Sigmoid colon (tissue), 7 donors: ENCODE data around the gene ANG. TPM values are rescaled to one million over a fixed set of nuclear protein-coding genes. Genes with fewer than 3 reads are reported as not detected.

Experiments used
- DNase-seq: peaks from one replicate; pipeline ENCODE4 v3.0.0-alpha.2; 2019
- H3K27ac ChIP-seq, 4 donors: fragments of 200-600 bp; sonication (generic); one replicate each; pipeline ENCODE4 v1.5.1; 2016 to 2019; ENCODE audit warnings: mild to moderate bottlenecking in 1 of 4
- H3K27me3 ChIP-seq, 3 donors: fragments of 200-600 bp; sonication (generic); one replicate each; pipeline ENCODE4 v1.5.1; 2019; ENCODE audit warnings: mild to moderate bottlenecking in 1 of 3
- H3K36me3 ChIP-seq, 4 donors: fragments of 200-600 bp; sonication (generic); one replicate each; pipeline ENCODE4 v1.5.1; 2016 to 2019
- H3K4me1 ChIP-seq, 4 donors: fragments of 200-600 bp; sonication (generic); one replicate each; pipeline ENCODE4 v1.5.1; 2017 to 2019
- H3K4me3 ChIP-seq, 4 donors: fragments of 200-600 bp; sonication (generic); one replicate each; pipeline ENCODE4 v1.5.1; 2017 to 2019; ENCODE audit warnings: mild to moderate bottlenecking in 2 of 4, moderate library complexity in 1 of 4
- H3K9me3 ChIP-seq, 4 donors: fragments of 200-600 bp in 3 of 4; sonication (generic) in 3 of 4; one replicate each; pipeline versions ENCODE4 v1.5.1 to v1.6.1; 2013 to 2019
- EP300 ChIP-seq, 4 donors: sonication (generic); formaldehyde crosslinking; IDR thresholded peaks; one replicate each; pipeline ENCODE4 v1.6.1; 2017; ENCODE audit warnings: antibody characterized with exemption in 4 of 4
- POLR2A ChIP-seq, 2 donors: fragments of 450-650 bp; IDR thresholded peaks; one replicate each; pipeline ENCODE4 v1.6.1; 2016; ENCODE audit warnings: antibody characterized with exemption in 2 of 2, mild to moderate bottlenecking in 2 of 2, moderate library complexity in 2 of 2
- POLR2AphosphoS5 ChIP-seq, 4 donors: sonication (generic); formaldehyde crosslinking; IDR thresholded peaks; one replicate each; pipeline ENCODE4 v1.6.1; 2017; ENCODE audit warnings: antibody characterized with exemption in 4 of 4
- WGBS, 2 donors: extraction: QIAGEN DNeasy Blood & Tissue Kit; methylation state at CpG; one replicate each; pipeline ENCODE4 v1.1.7; 2013; 5-methylcytosine and 5-hydroxymethylcytosine counted together
- intact Hi-C: fragments of 100-400 bp; cut with DNase I; formaldehyde crosslinking; loops from one replicate; pipeline ENCODE4 v1.15.1; 2023
- polyA plus RNA-seq, 3 donors: library from polyadenylated mRNA; stranded (reverse); fragments of 200-250 nt; gene quantifications; one replicate each; pipeline ENCODE4 v1.2.3, GENCODE V29; 2013
- total RNA-seq, 4 donors: library from RNA; depleted of rRNA; stranded (reverse); fragments of >200 nt; gene quantifications; one replicate each; pipeline ENCODE4 v1.1.0, GENCODE V29; 2016
- TF ChIP-seq, protein P1 (sequence below), 4 experiments: fragments of 450-650 bp in 3 of 4; fragments of 200-600 bp in 1 of 4; IDR thresholded peaks; one replicate each; pipeline ENCODE4 v1.5.1; 2016 to 2019; ENCODE audit warnings: antibody characterized with exemption in 4 of 4, mild to moderate bottlenecking in 3 of 4, moderate library complexity in 2 of 4
- donor health status: healthy with polysubstance abuse.
- donor health status: Bipolar disorder and iron deficiency.
- donor health status: healthy.

Gene ANG
- total and polyA plus RNA-seq, 7 donors, result 13.3 to 44.4 (median 22.2) TPM

DNA sequence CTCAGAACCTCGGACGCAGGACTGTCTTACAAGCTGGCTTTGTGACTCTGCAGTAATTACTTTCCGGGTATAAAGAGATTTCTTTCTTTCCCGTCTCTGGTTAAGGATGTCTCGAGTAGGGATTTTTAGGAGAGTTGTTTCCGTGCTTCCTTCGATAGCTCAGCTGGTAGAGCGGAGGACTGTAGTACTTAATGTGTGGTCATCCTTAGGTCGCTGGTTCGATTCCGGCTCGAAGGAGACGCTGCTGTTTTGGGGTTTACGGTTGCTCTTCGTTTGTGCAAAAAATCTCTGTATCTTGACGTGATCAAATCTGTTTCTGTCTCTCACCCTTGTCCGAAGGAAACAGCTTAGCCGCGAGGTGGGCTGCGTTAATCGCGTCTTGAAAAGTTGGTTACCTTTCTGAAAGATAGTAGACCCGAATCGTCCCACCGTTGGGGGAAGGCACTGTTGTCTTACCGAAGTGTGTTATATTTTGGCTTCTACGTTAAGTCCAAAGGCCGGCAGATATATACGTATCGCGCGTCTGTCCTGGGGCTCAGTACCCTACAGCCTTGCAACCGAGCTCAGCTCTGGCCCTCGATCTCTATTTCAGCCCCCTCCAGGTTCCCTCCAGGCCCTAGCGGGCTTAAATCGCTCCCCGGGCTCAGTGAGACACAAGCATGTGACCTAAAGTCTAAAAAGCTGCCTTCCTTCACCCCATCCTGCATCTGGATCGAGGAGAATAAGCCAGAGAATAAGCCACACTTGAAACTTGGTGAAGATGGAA, 5.3 kb upstream of the ANG start:
- intact Hi-C loops, result loop anchor here (5.0 to 10.0 kb wide), 4 partner anchors 289 to 791 kb away; partner anchors contain the start of genes PARP2, RAB2B, TOX4 and ZNF219
- Histone ChIP-seq H3K27ac (peak overlapping the region; percentile 99 to 100 (median 99)), H3K4me3 (peak overlapping the region; percentile 77 to 93 (median 80)), H3K9me3 (no peaks in the 10 kb centered on the region), H3K27me3 (no peaks in the 10 kb centered on the region), H3K4me1 (peaks cover 4 to 41% (median 33%) of the 10 kb centered on the region in 4 donors), H3K36me3 (no peaks in the 10 kb centered on the region)
- TF ChIP-seq POLR2AphosphoS5 (IDR thresholded peaks at IDR 0.05) (no peak), POLR2A (IDR thresholded peaks at IDR 0.05) (no peak), EP300 (IDR thresholded peaks at IDR 0.05) (no peak)
- TF ChIP-seq, protein P1, sequence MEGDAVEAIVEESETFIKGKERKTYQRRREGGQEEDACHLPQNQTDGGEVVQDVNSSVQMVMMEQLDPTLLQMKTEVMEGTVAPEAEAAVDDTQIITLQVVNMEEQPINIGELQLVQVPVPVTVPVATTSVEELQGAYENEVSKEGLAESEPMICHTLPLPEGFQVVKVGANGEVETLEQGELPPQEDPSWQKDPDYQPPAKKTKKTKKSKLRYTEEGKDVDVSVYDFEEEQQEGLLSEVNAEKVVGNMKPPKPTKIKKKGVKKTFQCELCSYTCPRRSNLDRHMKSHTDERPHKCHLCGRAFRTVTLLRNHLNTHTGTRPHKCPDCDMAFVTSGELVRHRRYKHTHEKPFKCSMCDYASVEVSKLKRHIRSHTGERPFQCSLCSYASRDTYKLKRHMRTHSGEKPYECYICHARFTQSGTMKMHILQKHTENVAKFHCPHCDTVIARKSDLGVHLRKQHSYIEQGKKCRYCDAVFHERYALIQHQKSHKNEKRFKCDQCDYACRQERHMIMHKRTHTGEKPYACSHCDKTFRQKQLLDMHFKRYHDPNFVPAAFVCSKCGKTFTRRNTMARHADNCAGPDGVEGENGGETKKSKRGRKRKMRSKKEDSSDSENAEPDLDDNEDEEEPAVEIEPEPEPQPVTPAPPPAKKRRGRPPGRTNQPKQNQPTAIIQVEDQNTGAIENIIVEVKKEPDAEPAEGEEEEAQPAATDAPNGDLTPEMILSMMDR (IDR thresholded peaks at IDR 0.05), result no peak
- DNase-seq, result peak; percentile 87
- 0% methylated on average over 38 of the region's 38 CpGs for WGBS, 2 donors

DNA sequence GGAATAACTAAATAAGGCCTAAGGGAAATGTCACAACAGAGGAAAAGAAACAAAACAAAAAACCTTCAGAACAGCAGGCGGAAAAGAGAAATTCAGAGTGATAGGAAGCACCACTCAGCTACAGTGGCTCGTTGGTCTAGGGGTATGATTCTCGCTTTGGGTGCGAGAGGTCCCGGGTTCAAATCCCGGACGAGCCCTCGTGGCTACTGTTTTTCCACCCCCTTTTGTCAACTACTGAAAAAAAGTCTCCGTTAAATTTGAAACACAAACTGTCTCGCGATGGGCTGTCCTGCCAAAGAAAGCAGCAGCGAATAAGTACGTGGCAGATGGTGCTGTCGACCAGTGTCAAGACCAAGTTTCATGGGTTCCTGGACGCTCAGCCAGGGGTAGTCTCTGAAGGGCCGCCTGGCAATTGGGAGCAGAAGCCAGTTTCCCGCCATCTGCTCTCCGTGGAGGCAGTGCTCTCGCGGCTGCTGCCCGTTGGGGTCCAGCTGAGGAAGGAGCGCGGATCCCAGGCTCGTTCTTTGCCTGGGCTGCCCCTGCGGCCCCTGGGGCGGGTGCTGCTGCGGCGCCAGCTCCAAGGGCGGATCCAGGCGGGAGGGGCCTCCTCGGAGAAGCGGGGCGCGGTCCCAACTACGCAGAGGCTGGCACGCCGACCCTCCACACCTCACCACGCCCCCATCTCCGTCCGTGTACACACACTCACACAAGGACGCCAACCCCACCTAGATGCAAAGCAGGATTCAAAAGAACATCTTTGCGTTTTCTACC, 4.5 kb upstream of the ANG start, which contains the start of gene RNASE4:
RNASE4 (plus strand) TSS at position 670 of the 771 bp plus-strand sequence. CDS start 14,812 bp downstream, outside the sequence.
- H3K27ac ChIP-seq, result peak within 1 kb of the TSS; percentile 99 to 100 (median 99)
- H3K36me3 ChIP-seq, result no peaks in the 10 kb centered on the region
- intact Hi-C loops, result loop anchor here (1.0 to 10.0 kb wide), 7 partner anchors 71 to 791 kb away; partner anchors contain the start of genes PARP2, PIP4P1, RAB2B and TEP1
- peaks cover 4 to 41% (median 33%) of the 10 kb centered on the region in 4 donors for H3K4me1 ChIP-seq
- no peaks in the 10 kb centered on the region for H3K9me3 ChIP-seq
- no peaks in the 10 kb centered on the region for H3K27me3 ChIP-seq
- peak; percentile 95 for DNase-seq
- TF ChIP-seq POLR2AphosphoS5 (IDR thresholded peaks at IDR 0.05) (peak; percentile 49 to 85 (median 77)), EP300 (IDR thresholded peaks at IDR 0.05) (no peak), POLR2A (IDR thresholded peaks at IDR 0.05) (peak; percentile 22 to 78)
- WGBS, 2 donors, result 0% methylated on average over 42 of the region's 42 CpGs
- peak within 1 kb of the TSS; percentile 77 to 93 (median 80) for H3K4me3 ChIP-seq

DNA sequence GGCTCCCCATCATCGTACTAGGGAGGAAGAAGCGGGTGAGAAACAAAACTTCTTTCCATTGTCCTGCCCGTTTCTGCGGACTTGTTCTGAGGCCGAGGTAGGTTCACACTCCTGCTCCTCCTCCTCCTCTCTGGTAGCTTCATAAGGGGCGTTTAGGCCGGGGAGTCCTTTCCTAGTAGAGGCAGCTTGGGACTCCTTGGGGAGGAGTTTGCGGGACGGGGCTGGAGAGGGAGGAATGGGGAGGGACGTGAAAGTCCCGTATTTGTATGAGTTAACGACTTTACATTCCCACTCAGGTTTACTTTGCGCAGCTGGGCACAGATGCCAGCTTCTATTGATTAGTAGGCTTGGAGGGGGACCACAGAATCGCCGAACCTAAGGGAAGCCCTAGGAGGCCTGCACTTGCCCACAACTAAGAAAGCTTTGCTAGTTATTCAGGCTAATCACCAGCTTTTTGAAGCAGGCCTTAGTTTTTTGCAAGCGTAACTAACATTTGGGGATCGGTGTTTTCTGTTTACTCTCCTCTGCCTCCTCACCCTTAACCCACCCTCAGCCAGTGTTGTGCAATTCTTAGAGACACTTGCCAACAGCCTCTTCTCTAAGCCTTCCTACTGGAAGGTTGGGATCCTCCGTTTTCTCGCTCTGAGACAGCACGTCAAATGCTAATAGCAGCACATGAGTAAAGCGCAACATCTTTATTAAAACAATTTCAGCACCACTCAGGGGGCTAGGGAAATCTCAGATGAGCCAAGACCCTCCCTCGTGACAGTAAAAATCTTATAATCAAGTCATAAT, 3.7 kb upstream of the ANG start:
- WGBS, 2 donors, result 5 to 23% methylated on average over 22 of the region's 22 CpGs
- DNase-seq, result peak; percentile 88
- peak overlapping the region; percentile 99 to 100 (median 99) for H3K27ac ChIP-seq
- H3K4me1 ChIP-seq, result peaks cover 4 to 41% (median 33%) of the 10 kb centered on the region in 4 donors
- intact Hi-C loops, result loop anchor here (1.0 to 10.0 kb wide), 7 partner anchors 72 to 790 kb away; partner anchors contain the start of genes PARP2, PIP4P1, RAB2B and TEP1
- H3K4me3 ChIP-seq, result peak overlapping the region; percentile 77 to 93 (median 80)
- H3K36me3 ChIP-seq, result no peaks in the 10 kb centered on the region
- no peaks in the 10 kb centered on the region for H3K27me3 ChIP-seq
- no peaks in the 10 kb centered on the region for H3K9me3 ChIP-seq
- peak in 1 of 4 donors; percentile 13 for TF ChIP-seq POLR2AphosphoS5 (IDR thresholded peaks at IDR 0.05)
- no peak for TF ChIP-seq EP300 (IDR thresholded peaks at IDR 0.05)

DNA sequence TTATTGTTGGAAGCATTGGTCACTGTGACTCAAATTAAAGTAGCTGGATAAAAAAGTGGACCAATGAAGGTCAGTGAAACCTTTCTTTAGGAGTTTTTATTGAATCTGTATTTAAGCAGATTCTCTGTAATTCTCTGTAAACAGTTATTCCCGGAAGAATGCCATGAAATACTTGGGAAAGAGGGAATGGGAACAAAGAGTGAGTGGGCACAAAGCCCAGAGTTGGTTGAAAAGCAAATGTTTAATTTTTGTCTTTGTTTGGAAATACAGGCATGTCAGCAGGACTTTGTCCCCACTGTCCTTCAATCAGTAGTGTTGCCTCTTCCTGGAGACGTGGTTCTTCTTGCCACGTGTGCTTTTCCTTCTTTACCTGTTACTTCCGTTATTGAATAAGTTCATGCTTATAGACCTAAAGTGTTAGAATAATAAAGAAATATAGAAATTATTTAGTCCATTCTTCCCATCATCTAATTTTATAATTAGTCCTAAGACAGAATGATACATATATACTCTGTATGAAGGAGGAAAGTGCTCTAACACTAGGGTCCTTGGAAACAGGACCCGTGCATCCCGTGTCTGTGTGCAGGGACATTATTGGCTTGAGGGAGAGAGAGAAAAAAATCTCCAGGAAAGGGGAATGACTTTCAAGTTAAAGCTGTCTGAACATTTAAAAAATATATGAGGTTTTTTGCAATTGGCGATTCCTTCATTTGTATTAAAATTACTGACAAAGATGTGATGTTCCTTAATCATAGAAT, 2.0 kb upstream of the ANG start:
- intact Hi-C loops, result loop anchor here (10.0 kb wide), 1 partner anchor 788 kb away; the partner anchor contains the start of genes RAB2B and TOX4
- no peaks in the 10 kb centered on the region for H3K27me3 ChIP-seq
- peak overlapping the region in 1 of 4 donors; percentile 11 for H3K4me3 ChIP-seq
- no peaks in the 10 kb centered on the region for H3K9me3 ChIP-seq
- 14 to 64% methylated on average over 7 of the region's 7 CpGs for WGBS, 2 donors
- TF ChIP-seq POLR2A (IDR thresholded peaks at IDR 0.05), result no peak
- TF ChIP-seq POLR2AphosphoS5 (IDR thresholded peaks at IDR 0.05), result no peak
- TF ChIP-seq EP300 (IDR thresholded peaks at IDR 0.05), result no peak
- TF ChIP-seq, protein P1 (IDR thresholded peaks at IDR 0.05), result no peak
- no peaks in the 10 kb centered on the region for H3K36me3 ChIP-seq
- DNase-seq, result no peak
- peak overlapping the region in 3 of 4 donors; percentile 99 to 100 (median 99) for H3K27ac ChIP-seq
- peaks cover 4 to 34% (median 26%) of the 10 kb centered on the region in 4 donors for H3K4me1 ChIP-seq
